Natural killer cell (primary cell): ENCODE data around the gene DCAF5. TPM values are rescaled to one million over a fixed set of nuclear protein-coding genes. Genes with fewer than 3 reads are reported as not detected.

Experiments used
- ATAC-seq, 3 donors: fragments of 150-1000 bp in 2 of 3; fragments of 200-7000 bp in 1 of 3; cut with Tn5 transposase; 1 replicate in 1 of 3; 2 replicates in 2 of 3; pipeline ENCODE4 v1.10.0; 2021; ENCODE audit warnings: mild to moderate bottlenecking in 2 of 3, moderate library complexity in 2 of 3
- DNase-seq, 2 donors: peaks; one replicate each; pipeline versions ENCODE4 v3.0.0 to v3.0.0-alpha.2; 2013 to 2021; ENCODE audit warnings: mixed read lengths in 1 of 2
- H3K27ac ChIP-seq: one replicate; pipeline ENCODE4 v1.5.1; 2013; ENCODE audit warnings: mild to moderate bottlenecking, low read length
- H3K27me3 ChIP-seq: one replicate; pipeline ENCODE4 v1.6.1; 2013; ENCODE audit warnings: low read length; ENCODE audit not compliant: control insufficient read depth, insufficient read depth
- H3K36me3 ChIP-seq: one replicate; pipeline ENCODE4 v1.6.1; 2013; ENCODE audit warnings: low read length; ENCODE audit not compliant: control insufficient read depth, insufficient read depth
- H3K4me1 ChIP-seq: one replicate; pipeline ENCODE4 v1.6.1; 2013; ENCODE audit warnings: low read length; ENCODE audit not compliant: control insufficient read depth, insufficient read depth
- H3K4me3 ChIP-seq: one replicate; pipeline ENCODE4 v1.5.1; 2013; ENCODE audit warnings: low read length
- H3K9me3 ChIP-seq: one replicate; pipeline ENCODE4 v1.6.1; 2013; ENCODE audit warnings: low read length; ENCODE audit not compliant: control insufficient read depth, insufficient read depth
- H3K27ac Mint-ChIP-seq, 2 donors: one replicate each; pipeline ENCODE4 v1.8.0; 2022; ENCODE audit warnings: mild to moderate bottlenecking in 2 of 2, mixed read lengths in 2 of 2, moderate library complexity in 1 of 2
- H3K27me3 Mint-ChIP-seq, 2 donors: one replicate each; pipeline ENCODE4 v1.8.0; 2022; ENCODE audit warnings: low read depth in 2 of 2, mixed read lengths in 2 of 2
- H3K36me3 Mint-ChIP-seq: one replicate; pipeline ENCODE4 v1.8.0; 2022; ENCODE audit warnings: mixed read lengths
- H3K4me1 Mint-ChIP-seq, 2 donors: one replicate each; pipeline ENCODE4 v1.8.0; 2022; ENCODE audit warnings: mixed read lengths in 2 of 2
- H3K4me3 Mint-ChIP-seq: one replicate; pipeline ENCODE4 v1.8.0; 2022; ENCODE audit warnings: mild to moderate bottlenecking, moderate library complexity, mixed read lengths
- H3K9me3 Mint-ChIP-seq, 2 donors: one replicate each; pipeline ENCODE4 v1.8.0; 2022; ENCODE audit warnings: mixed read lengths in 2 of 2
- whole genome bisulfite sequencing: methylation state at CpG from one replicate; pipeline ENCODE4 v1.1.7; 2013; ENCODE audit warnings: missing lambda C conversion rate; ENCODE audit not compliant: insufficient coverage; 5-methylcytosine and 5-hydroxymethylcytosine counted together
- intact Hi-C: fragments of 100-400 bp; cut with micrococcal nuclease; formaldehyde crosslinking; loops from one replicate; pipeline ENCODE4 v1.14.2; 2022
- total RNA-seq, 4 donors: library from RNA; stranded (reverse); fragments of 120-200 nt in 1 of 4; gene quantifications; one replicate each; pipeline versions ENCODE4 v1.2.3 to v1.2.4, GENCODE V29; 2013 to 2022
- TF ChIP-seq, protein P1 (sequence below): fragments of 200-600 bp; IDR thresholded peaks from one replicate; pipeline ENCODE4 v1.8.0; 2022; ENCODE audit warnings: antibody characterized with exemption

DCAF5 gene
- total RNA-seq, 3 donors from 2014 or later (not counting 1 experiment from before 2014, with no cell fraction given), result 92.0 to 112 (median 99.2) TPM

GRCh38 chr14:69083181-69083580, 69.7 kb downstream of the DCAF5 start:
- Mint-ChIP-seq H3K36me3 (peaks cover 22% of the 10 kb centered on the region), H3K27ac (peak overlapping the region; percentile 46 to 84), H3K4me3 (peak overlapping the region; percentile 0), H3K9me3 (no peaks in the 10 kb centered on the region), H3K4me1 (peaks cover 43 to 45% of the 10 kb centered on the region in 2 donors), H3K27me3 (no peaks in the 10 kb centered on the region)
- Histone ChIP-seq H3K27ac (no peak overlapping the region), H3K4me1 (no peaks in the 10 kb centered on the region), H3K9me3 (no peaks in the 10 kb centered on the region), H3K27me3 (no peaks in the 10 kb centered on the region), H3K36me3 (peaks cover 48% of the 10 kb centered on the region), H3K4me3 (no peak overlapping the region)
- ATAC-seq, result peak in 1 of 3 donors; percentile 45
- no peak for DNase-seq
- WGBS, result 89% methylated on average over 6 of the region's 6 CpGs
- TF ChIP-seq, protein P1, sequence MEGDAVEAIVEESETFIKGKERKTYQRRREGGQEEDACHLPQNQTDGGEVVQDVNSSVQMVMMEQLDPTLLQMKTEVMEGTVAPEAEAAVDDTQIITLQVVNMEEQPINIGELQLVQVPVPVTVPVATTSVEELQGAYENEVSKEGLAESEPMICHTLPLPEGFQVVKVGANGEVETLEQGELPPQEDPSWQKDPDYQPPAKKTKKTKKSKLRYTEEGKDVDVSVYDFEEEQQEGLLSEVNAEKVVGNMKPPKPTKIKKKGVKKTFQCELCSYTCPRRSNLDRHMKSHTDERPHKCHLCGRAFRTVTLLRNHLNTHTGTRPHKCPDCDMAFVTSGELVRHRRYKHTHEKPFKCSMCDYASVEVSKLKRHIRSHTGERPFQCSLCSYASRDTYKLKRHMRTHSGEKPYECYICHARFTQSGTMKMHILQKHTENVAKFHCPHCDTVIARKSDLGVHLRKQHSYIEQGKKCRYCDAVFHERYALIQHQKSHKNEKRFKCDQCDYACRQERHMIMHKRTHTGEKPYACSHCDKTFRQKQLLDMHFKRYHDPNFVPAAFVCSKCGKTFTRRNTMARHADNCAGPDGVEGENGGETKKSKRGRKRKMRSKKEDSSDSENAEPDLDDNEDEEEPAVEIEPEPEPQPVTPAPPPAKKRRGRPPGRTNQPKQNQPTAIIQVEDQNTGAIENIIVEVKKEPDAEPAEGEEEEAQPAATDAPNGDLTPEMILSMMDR, result no peak
- intact Hi-C loops, result no loop called here

DNA sequence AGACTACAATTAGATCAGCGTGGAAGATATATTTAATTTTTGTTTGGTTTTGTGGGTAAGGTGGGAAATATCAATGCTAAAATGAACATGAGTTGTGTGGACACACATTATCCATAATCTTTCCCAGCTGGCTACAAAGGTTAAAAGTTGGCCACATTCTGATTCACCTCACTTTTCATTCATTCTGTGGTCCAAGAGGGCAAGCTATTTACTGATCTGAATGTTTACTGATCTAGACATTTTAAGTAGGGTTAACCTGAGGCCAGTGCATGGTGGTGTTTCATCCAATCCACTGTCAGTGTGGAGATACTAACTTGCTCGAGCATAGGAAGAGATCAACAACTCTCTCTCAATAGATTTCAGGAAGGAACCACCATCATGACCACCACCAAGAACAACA, 71.6 kb downstream of the DCAF5 start:
- H3K36me3 ChIP-seq, result peaks cover 46% of the 10 kb centered on the region
- no peaks in the 10 kb centered on the region for H3K4me1 ChIP-seq
- ATAC-seq, result no peak
- no peaks in the 10 kb centered on the region for H3K9me3 ChIP-seq
- H3K27ac Mint-ChIP-seq, result peak overlapping the region; percentile 39 to 70
- intact Hi-C loops, result no loop called here
- no peaks in the 10 kb centered on the region for H3K9me3 Mint-ChIP-seq
- H3K36me3 Mint-ChIP-seq, result peaks cover 16% of the 10 kb centered on the region
- H3K4me3 ChIP-seq, result no peak overlapping the region
- TF ChIP-seq, protein P1, result no peak
- H3K27me3 ChIP-seq, result no peaks in the 10 kb centered on the region
- peaks cover 45 to 49% of the 10 kb centered on the region in 2 donors for H3K4me1 Mint-ChIP-seq
- H3K27me3 Mint-ChIP-seq, result no peaks in the 10 kb centered on the region
- 100% methylated on average over 2 of the region's 2 CpGs for WGBS
- H3K4me3 Mint-ChIP-seq, result no peak overlapping the region
- no peak overlapping the region for H3K27ac ChIP-seq
- DNase-seq, result no peak

GRCh38 chr14:69079747-69080146, 73.2 kb downstream of the DCAF5 start:
- no peak overlapping the region for H3K4me3 ChIP-seq
- H3K27me3 ChIP-seq, result no peaks in the 10 kb centered on the region
- intact Hi-C loops, result no loop called here
- Mint-ChIP-seq H3K27ac (peak overlapping the region; percentile 42 to 70), H3K27me3 (no peaks in the 10 kb centered on the region), H3K36me3 (peaks cover 16% of the 10 kb centered on the region), H3K4me3 (no peak overlapping the region), H3K4me1 (peaks cover 50 to 52% of the 10 kb centered on the region in 2 donors), H3K9me3 (no peaks in the 10 kb centered on the region)
- no peak overlapping the region for H3K27ac ChIP-seq
- no peak for DNase-seq
- TF ChIP-seq, protein P1, result no peak
- H3K9me3 ChIP-seq, result no peaks in the 10 kb centered on the region
- peaks cover 38% of the 10 kb centered on the region for H3K36me3 ChIP-seq
- 44% methylated on average over 2 of the region's 2 CpGs for WGBS
- H3K4me1 ChIP-seq, result no peaks in the 10 kb centered on the region
- ATAC-seq, result peak in 1 of 3 donors; percentile 58

DNA sequence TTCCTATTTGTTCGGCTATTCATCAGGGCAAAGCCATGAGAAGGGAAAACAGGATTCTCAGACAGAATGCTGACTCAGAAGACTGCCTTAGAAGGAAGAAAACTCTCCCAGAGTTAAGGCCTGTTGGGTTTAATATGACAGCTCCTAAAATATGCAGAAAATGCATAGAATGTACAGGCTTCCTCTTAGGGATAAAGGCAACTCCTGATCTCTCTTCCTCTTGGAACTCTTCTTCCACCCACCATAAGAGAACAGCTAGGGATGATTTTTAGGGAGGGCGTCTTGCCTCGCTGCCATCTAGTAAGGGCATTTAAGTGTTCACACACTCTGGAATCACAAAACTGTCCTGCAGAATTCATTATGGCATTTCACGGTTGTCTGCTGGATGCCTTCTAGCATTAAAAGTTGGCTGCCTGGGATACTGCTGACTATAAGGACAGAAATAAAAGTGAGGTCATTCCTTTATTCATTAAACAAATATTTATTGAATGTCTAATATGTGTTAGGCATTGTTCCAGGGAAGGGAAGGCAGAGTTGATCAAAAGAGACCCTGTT, 73.7 kb downstream of the DCAF5 start:
- peak overlapping the region; percentile 42 to 70 for H3K27ac Mint-ChIP-seq
- no peak overlapping the region for H3K4me3 ChIP-seq
- H3K36me3 ChIP-seq, result peaks cover 39% of the 10 kb centered on the region
- ATAC-seq (no peak), DNase-seq (no peak)
- intact Hi-C loops, result no loop called here
- no peak overlapping the region for H3K4me3 Mint-ChIP-seq
- TF ChIP-seq, protein P1, result no peak
- no peaks in the 10 kb centered on the region for H3K4me1 ChIP-seq
- H3K4me1 Mint-ChIP-seq, result peaks cover 52 to 54% of the 10 kb centered on the region in 2 donors
- no peaks in the 10 kb centered on the region for H3K9me3 Mint-ChIP-seq
- peaks cover 13% of the 10 kb centered on the region for H3K36me3 Mint-ChIP-seq
- no peaks in the 10 kb centered on the region for H3K27me3 Mint-ChIP-seq
- H3K27ac ChIP-seq, result no peak overlapping the region
- H3K9me3 ChIP-seq, result no peaks in the 10 kb centered on the region
- WGBS, result 99% methylated on average over 4 of the region's 4 CpGs
- no peaks in the 10 kb centered on the region for H3K27me3 ChIP-seq
